Stimulated activated CD4-positive, alpha-beta T cell treated with anti-CD3 and anti-CD28 coated beads, Interleukin-1b, Interleukin-23, amount 100 ng/mL, for 48 hours (primary cell): ENCODE results near the gene TTN.

Experiments used
- DNase-seq: peaks from one replicate; pipeline ENCODE4 v3.0.0-alpha.2; 2020

The TTN gene

GRCh38 chr2:178807227-178808008 lies at the start of gene TTN:
Gene TTN, minus strand, starts transcription at chr2:178807423. Its CDS starts 2,781 bp downstream, at chr2:178804642.
- no peak for DNase-seq

- DNase-seq, result no peak
Measured at GRCh38 chr2:178855151-178855550, 47.9 kb upstream of the TTN start.

- DNase-seq, result no peak
Measured at GRCh38 chr2:178848335-178848734, 41.1 kb upstream of the TTN start.

- DNase-seq, result no peak
Measured at GRCh38 chr2:178846458-178846802, 39.2 kb upstream of the TTN start.

- no peak for DNase-seq
Measured at GRCh38 chr2:178845566-178846457, 38.6 kb upstream of the TTN start.

- DNase-seq, result no peak
Measured at GRCh38 chr2:178844701-178845100, 37.5 kb upstream of the TTN start.

GRCh38 chr2:178844269-178844668 lies 37.0 kb upstream of the TTN start:
- no peak for DNase-seq

GRCh38 chr2:178843697-178844096 lies 36.5 kb upstream of the TTN start:
- no peak for DNase-seq

GRCh38 chr2:178836807-178837206 lies 29.6 kb upstream of the TTN start:
- no peak for DNase-seq

- DNase-seq, result no peak
Measured at GRCh38 chr2:178834086-178834485, 26.9 kb upstream of the TTN start.

GRCh38 chr2:178833382-178833781 lies 26.2 kb upstream of the TTN start:
- no peak for DNase-seq

- DNase-seq, result no peak
Measured at GRCh38 chr2:178830451-178830850, 23.2 kb upstream of the TTN start.

- no peak for DNase-seq
Measured at GRCh38 chr2:178829981-178830380, 22.8 kb upstream of the TTN start.

GRCh38 chr2:178829299-178829960 lies 22.2 kb upstream of the TTN start:
- no peak for DNase-seq

GRCh38 chr2:178828486-178828881 lies 21.3 kb upstream of the TTN start:
- no peak for DNase-seq

GRCh38 chr2:178827739-178828485 lies 20.7 kb upstream of the TTN start:
- DNase-seq, result no peak

GRCh38 chr2:178827111-178827510 lies 19.9 kb upstream of the TTN start:
- no peak for DNase-seq

- no peak for DNase-seq
Measured at GRCh38 chr2:178825183-178825582, 18.0 kb upstream of the TTN start.

GRCh38 chr2:178824181-178824580 lies 17.0 kb upstream of the TTN start:
- no peak for DNase-seq

GRCh38 chr2:178819992-178820391 lies 12.8 kb upstream of the TTN start:
- DNase-seq, result no peak

- DNase-seq, result no peak
Measured at GRCh38 chr2:178819147-178819875, 12.1 kb upstream of the TTN start.

GRCh38 chr2:178811901-178812300 lies 4.7 kb upstream of the TTN start:
- DNase-seq, result no peak
